Activated CD8-positive, alpha-beta memory T cell treated with anti-CD3 and anti-CD28 coated beads for 4 hours (primary cell): Measurements from ENCODE around the gene SMTN.
"Not testable (repeated sequence)": the region's sequence is repeated elsewhere in the genome, so short reads cannot be mapped to it uniquely, and the experiment has no call there.

Experiments used
- DNase-seq, 2 donors: peaks; one replicate each; pipeline ENCODE4 v3.0.0-alpha.2; 2020; ENCODE audit warnings: low read depth in 2 of 2

SMTN gene

GRCh38 chr22:31080848-31081649 is at the start of gene SMTN:
SMTN (plus strand) TSS chr22:31081318; CDS start chr22:31083259, 1,941 bp downstream.
- peak; percentile 71 to 72 for DNase-seq

GRCh38 chr22:31036671-31037550 is 44.2 kb upstream of the SMTN start:
- no peak for DNase-seq

- DNase-seq: no peak
These were observed 42.4 kb upstream of the SMTN start for GRCh38 chr22:31038686-31039085.

GRCh38 chr22:31039393-31039792 is 41.7 kb upstream of the SMTN start:
- no peak for DNase-seq

GRCh38 chr22:31040542-31041398 is 40.3 kb upstream of the SMTN start:
- DNase-seq: no peak

GRCh38 chr22:31044262-31044861 is 36.8 kb upstream of the SMTN start:
- DNase-seq: no peak

- DNase-seq: no peak
These were observed 35.1 kb upstream of the SMTN start for GRCh38 chr22:31045900-31046538.

- DNase-seq: no peak
These were observed 34.4 kb upstream of the SMTN start for GRCh38 chr22:31046539-31047226.

- DNase-seq: no peak
These were observed 32.5 kb upstream of the SMTN start for GRCh38 chr22:31048570-31048969.

- DNase-seq: no peak
These were observed 31.2 kb upstream of the SMTN start for GRCh38 chr22:31049815-31050420.

GRCh38 chr22:31055117-31055634 is 25.9 kb upstream of the SMTN start:
- no peak for DNase-seq

GRCh38 chr22:31055635-31056159 is 25.4 kb upstream of the SMTN start:
- DNase-seq: no peak

GRCh38 chr22:31056986-31057599 is 24.0 kb upstream of the SMTN start:
- DNase-seq: no peak

GRCh38 chr22:31059663-31060062 is 21.5 kb upstream of the SMTN start:
- DNase-seq: not testable (repeated sequence)

GRCh38 chr22:31062566-31063230 is 18.4 kb upstream of the SMTN start:
- no peak for DNase-seq

GRCh38 chr22:31064369-31064768 is 16.7 kb upstream of the SMTN start:
- no peak for DNase-seq

GRCh38 chr22:31068970-31069369 is 12.1 kb upstream of the SMTN start:
- no peak for DNase-seq

GRCh38 chr22:31069691-31070314 is 11.3 kb upstream of the SMTN start:
- not testable (repeated sequence) for DNase-seq
